Pancreas (tissue), 10 donors: ENCODE data around the gene TKTL2. TPM values are rescaled to one million over a fixed set of nuclear protein-coding genes. Genes with fewer than 3 reads are reported as not detected.
"Not testable (repeated sequence)": the region's sequence is repeated elsewhere in the genome, so short reads cannot be mapped to it uniquely, and the experiment has no call there.

Experiments
- ATAC-seq, 4 donors: fragments of 200-7000 bp; cut with Tn5 transposase; one replicate each; pipeline versions ENCODE4 v1.8.0 to v1.9.1; 2020; ENCODE audit warnings: mild to moderate bottlenecking in 4 of 4, moderate library complexity in 4 of 4
- DNase-seq, 6 donors: peaks; one replicate each; pipeline ENCODE4 v3.0.0-alpha.2; 2020
- FAIRE-seq: peaks from 2 replicates; lab custom pipeline; 2012; peaks lifted over from hg19 to GRCh38; lab: Jason Lieb, UNC
- H3K27ac ChIP-seq, 4 donors: fragments of 200-600 bp; sonication (generic); 1 replicate in 3 of 4; 2 replicates in 1 of 4; pipeline versions ENCODE4 v1.5.0 to v1.8.0; 2020
- H3K27me3 ChIP-seq, 4 donors: fragments of 200-600 bp; one replicate each; pipeline ENCODE4 v1.8.0; 2021
- H3K36me3 ChIP-seq, 3 donors: fragments of 200-600 bp; sonication (generic) in 1 of 3; one replicate each; pipeline versions ENCODE4 v1.5.0 to v1.8.0; 2020 to 2021
- H3K4me1 ChIP-seq, 3 donors: fragments of 200-600 bp; one replicate each; pipeline ENCODE4 v1.8.0; 2021
- H3K4me3 ChIP-seq, 4 donors: fragments of 200-600 bp; sonication (generic) in 2 of 4; one replicate each; pipeline versions ENCODE4 v1.5.0 to v1.8.0; 2020 to 2021
- H3K9me3 ChIP-seq, 4 donors: fragments of 200-600 bp; one replicate each; pipeline ENCODE4 v1.8.0; 2021
- WGBS, 2 donors: extraction: QIAGEN DNeasy Blood & Tissue Kit; methylation state at CpG; one replicate each; pipeline ENCODE4 v1.1.7; 2013; 5-methylcytosine and 5-hydroxymethylcytosine counted together
- intact Hi-C, 3 donors: fragments of 100-400 bp; cut with DNase I; formaldehyde crosslinking; loops; one replicate each; pipeline versions ENCODE4 v1.11.1 to v1.14.2; 2022
- polyA plus RNA-seq, 2 donors: library from polyadenylated mRNA; stranded (reverse); fragments of 200-250 nt; gene quantifications; one replicate each; pipeline ENCODE4 v1.2.3, GENCODE V29; 2013
- total RNA-seq, 6 donors: library from RNA; stranded (reverse); fragmentation: NEBNext Ultra II Directional in 4 of 6; extraction: Animal tissue kit (Norgen Biotek cat#: 25700) in 4 of 6; gene quantifications; one replicate each; pipeline versions ENCODE4 v1.2.1 to v1.2.4, GENCODE V29; 2021 to 2023
- TF ChIP-seq, protein P1 (sequence below), 4 donors: fragments of 200-600 bp; sonication (generic) in 3 of 4; IDR thresholded peaks; one replicate each; pipeline versions ENCODE4 v1.5.0 to v1.8.0; 2021; ENCODE audit warnings: antibody characterized with exemption in 4 of 4
- donor health status: healthy with polysubstance abuse.
- donor health status: DM: no; HTN: no; CAD: no; lungs with moderate emphysema.
- donor health status: DM: no; HTN: no; CAD: no.
- donor health status: control.
- donor health status: control.
- donor health status: Bipolar disorder and iron deficiency.
- donor health status: DM: yes; HTN: yes; CAD: no.
- donor health status: DM: no; HTN: no; CAD: no.
- donor health status: DM: no; HTN: no; CAD: no.
- donor health status: DM: yes; HTN: yes; CAD: no.

The TKTL2 gene
- total and polyA plus RNA-seq, 8 donors: 0.09 TPM; not detected in 7

DNA sequence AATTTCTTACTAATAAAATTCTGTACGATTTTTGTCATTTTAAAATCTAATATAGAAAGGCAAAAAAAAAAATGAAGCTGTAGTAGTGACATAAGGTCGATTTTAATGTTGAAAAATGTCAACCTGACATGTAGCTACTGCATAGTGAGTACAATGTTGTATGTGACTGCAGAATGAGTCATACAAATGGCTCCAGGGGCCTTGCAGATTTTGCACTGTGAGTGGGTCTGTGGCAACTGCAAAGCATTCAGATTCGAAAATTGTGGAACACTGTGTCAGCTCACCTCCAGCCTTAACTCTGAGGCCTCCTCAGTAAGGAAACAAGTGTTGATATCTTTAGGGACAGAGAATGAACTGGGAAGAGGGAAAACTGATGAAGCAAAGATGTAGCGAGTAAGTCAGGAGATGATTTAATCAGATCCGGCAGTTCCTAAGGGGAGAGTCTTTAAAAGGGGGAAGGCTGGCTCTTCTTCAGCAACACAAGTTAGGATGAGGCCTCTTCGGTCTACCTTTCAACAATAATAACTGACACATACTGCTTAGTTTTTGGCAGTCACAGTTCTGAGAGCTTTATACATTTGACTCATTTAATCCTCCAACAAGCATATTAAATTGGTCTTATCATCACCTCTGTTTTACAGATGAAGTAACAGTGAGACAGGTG is 24.9 kb downstream of the TKTL2 start:
- DNase-seq: no peak
- no peaks in the 10 kb centered on the region for H3K27me3 ChIP-seq
- H3K9me3 ChIP-seq: no peaks in the 10 kb centered on the region
- TF ChIP-seq, protein P1, sequence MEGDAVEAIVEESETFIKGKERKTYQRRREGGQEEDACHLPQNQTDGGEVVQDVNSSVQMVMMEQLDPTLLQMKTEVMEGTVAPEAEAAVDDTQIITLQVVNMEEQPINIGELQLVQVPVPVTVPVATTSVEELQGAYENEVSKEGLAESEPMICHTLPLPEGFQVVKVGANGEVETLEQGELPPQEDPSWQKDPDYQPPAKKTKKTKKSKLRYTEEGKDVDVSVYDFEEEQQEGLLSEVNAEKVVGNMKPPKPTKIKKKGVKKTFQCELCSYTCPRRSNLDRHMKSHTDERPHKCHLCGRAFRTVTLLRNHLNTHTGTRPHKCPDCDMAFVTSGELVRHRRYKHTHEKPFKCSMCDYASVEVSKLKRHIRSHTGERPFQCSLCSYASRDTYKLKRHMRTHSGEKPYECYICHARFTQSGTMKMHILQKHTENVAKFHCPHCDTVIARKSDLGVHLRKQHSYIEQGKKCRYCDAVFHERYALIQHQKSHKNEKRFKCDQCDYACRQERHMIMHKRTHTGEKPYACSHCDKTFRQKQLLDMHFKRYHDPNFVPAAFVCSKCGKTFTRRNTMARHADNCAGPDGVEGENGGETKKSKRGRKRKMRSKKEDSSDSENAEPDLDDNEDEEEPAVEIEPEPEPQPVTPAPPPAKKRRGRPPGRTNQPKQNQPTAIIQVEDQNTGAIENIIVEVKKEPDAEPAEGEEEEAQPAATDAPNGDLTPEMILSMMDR (IDR thresholded peaks at IDR 0.05): no peak
- H3K4me3 ChIP-seq: no peak overlapping the region
- ATAC-seq: no peak
- FAIRE-seq: no peak
- intact Hi-C loops: no loop called here
- no peak overlapping the region for H3K27ac ChIP-seq
- H3K4me1 ChIP-seq: no peaks in the 10 kb centered on the region
- WGBS, 2 donors: 54 to 61% methylated on average over 6 of the region's 6 CpGs
- H3K36me3 ChIP-seq: no peaks in the 10 kb centered on the region

DNA sequence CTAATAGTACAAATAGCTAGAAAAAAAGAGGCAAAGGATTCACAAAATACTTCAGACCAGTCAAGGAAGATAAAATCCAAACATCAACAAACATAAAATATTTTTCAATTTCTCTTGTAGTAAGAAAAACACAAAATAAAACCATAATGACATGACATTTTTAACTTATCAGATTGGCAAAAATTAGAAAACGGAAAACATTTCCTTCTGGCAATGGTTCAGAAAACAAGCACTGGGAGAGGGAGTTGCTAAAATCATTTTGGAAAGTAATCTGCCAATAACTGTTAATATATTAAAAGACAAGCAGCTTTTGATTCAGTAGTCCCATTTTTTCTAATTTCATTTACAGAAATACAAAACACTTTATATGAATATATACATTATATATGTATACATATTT is 26.1 kb downstream of the TKTL2 start:
- Histone ChIP-seq H3K9me3 (no peaks in the 10 kb centered on the region), H3K4me3 (no peak overlapping the region), H3K36me3 (no peaks in the 10 kb centered on the region), H3K4me1 (no peaks in the 10 kb centered on the region), H3K27me3 (no peaks in the 10 kb centered on the region), H3K27ac (no peak overlapping the region)
- DNase-seq (no peak), ATAC-seq (no peak), FAIRE-seq (no peak)
- intact Hi-C loops: no loop called here
- TF ChIP-seq, protein P1 (IDR thresholded peaks at IDR 0.05): no peak
- WGBS, 2 donors: 16 to 26% methylated on average over 1 of the region's 1 CpG

DNA sequence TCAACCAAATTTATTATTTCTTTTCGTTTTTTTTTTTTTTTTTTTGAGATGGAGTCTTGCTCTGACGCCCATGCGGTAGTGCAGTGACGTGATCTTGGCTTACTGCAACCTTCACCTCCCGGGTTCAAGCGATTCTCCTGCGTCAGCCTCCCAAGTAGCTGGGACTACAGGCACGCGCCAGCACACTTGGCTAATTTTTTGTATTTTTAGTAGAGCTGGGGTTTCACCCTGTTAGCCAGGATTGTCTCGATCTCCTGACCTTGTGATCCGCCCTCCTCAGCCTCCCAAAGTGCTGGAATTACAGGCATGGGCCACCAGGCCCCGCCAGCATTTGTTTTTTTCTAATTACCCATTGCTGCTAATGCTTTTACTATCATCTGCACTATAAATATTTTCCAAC is 26.5 kb downstream of the TKTL2 start:
- ATAC-seq, H3K4me3 ChIP-seq, intact Hi-C loops, H3K27me3 ChIP-seq, H3K4me1 ChIP-seq, H3K36me3 ChIP-seq, H3K9me3 ChIP-seq, DNase-seq, H3K27ac ChIP-seq, FAIRE-seq: not testable (repeated sequence)
- WGBS, 2 donors: 72 to 80% methylated on average over 12 of the region's 12 CpGs

DNA sequence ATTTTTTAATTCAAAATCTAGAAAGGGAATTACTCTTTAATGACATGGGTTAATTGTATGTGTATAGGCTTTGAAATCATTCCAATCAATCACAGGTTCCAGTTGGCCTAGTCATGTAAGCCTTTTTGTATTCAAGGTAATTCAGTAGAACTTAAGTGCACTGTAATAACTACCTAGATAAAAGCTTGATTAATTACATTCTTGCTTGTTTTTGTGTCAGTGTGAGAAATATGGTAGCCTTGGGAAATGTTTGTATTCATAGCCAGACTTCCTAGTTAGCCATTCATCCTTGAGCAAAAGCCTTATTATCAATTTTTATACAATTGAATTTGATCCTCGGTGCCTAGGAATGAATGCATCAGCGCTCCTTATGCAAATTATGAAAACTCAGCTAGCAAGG is 33.5 kb downstream of the TKTL2 start:
- no peak for ATAC-seq

More for the DNA sequence above, 33.5 kb downstream of the TKTL2 start:
- H3K9me3 ChIP-seq: no peaks in the 10 kb centered on the region
- no peak for FAIRE-seq
- H3K27me3 ChIP-seq: no peaks in the 10 kb centered on the region
- TF ChIP-seq, protein P1 (IDR thresholded peaks at IDR 0.05): no peak
- no peaks in the 10 kb centered on the region for H3K36me3 ChIP-seq
- intact Hi-C loops: no loop called here
- 29% methylated on average over 2 of the region's 2 CpGs for WGBS, 2 donors
- no peak overlapping the region for H3K4me3 ChIP-seq
- no peaks in the 10 kb centered on the region for H3K4me1 ChIP-seq
- no peak overlapping the region for H3K27ac ChIP-seq
- no peak for DNase-seq

Other genes starting within 250 kb of the TKTL2 start
- gene NPY1R, start 141.2 kb downstream of the TKTL2 start, total RNA-seq: 1 to 10 TPM; 2.4 to 8.5 (median 3.8) TPM
- gene NPY1R, start 141.2 kb downstream of the TKTL2 start, polyA plus RNA-seq: 10 to 100 TPM in 1 of 2 donors, 1 to 10 TPM in 1; 3.7 to 34.0 TPM
- under 1 TPM; 0.04 to 0.69 (median 0.17) TPM for gene NPY5R, start 129.9 kb downstream of the TKTL2 start, total RNA-seq
- under 1 TPM; 0.08 to 0.73 TPM for gene NPY5R, start 129.9 kb downstream of the TKTL2 start, polyA plus RNA-seq
- 10 to 100 TPM in 5 of 6 donors, 1 to 10 TPM in 1; 9.1 to 18.3 (median 12.0) TPM for gene TMA16, start 20.9 kb upstream of the TKTL2 start, total RNA-seq
- 1 to 10 TPM; 7.4 to 7.8 TPM for gene TMA16, start 20.9 kb upstream of the TKTL2 start, polyA plus RNA-seq